ENCODE data around the gene AIF1L.

AIF1L gene

GRCh38 chr9:131167936-131168335 is 71.6 kb downstream of the AIF1L start:
- DNase-seq (ENCODE audit: low spot score): no peak

- DNase-seq (ENCODE audit: low spot score): no peak
These were observed 73.4 kb downstream of the AIF1L start for GRCh38 chr9:131169563-131170240.

Data from AG08396 (cell line).